ENCODE results near the gene NAV2. TPM values are rescaled to one million over a fixed set of nuclear protein-coding genes. Genes with fewer than 3 reads are reported as not detected.

NAV2 gene
- total RNA-seq, 1 experiment from 2014 or later: 63.5 TPM

- no peaks in the 10 kb centered on the region for H3K36me3 Mint-ChIP-seq (ENCODE audit: insufficient read depth, unreplicated experiment)
- POLR2A ChIA-PET: no interaction called here
- no peak for DNase-seq
- no peak overlapping the region for H3K4me3 Mint-ChIP-seq (ENCODE audit: unreplicated experiment)
- no peak overlapping the region for H3K4me3 ChIP-seq (ENCODE audit: low read depth, low read length)
- TF ChIP-seq CTCF (IDR thresholded peaks at IDR 0.05; ENCODE audit: insufficient read depth in 1 of 2, low read depth in 1 of 2, low read length in 1 of 2, severe bottlenecking in 1 of 2, unreplicated experiment in 1 of 2): no peak
- H3K4me1 Mint-ChIP-seq (ENCODE audit: low read depth, unreplicated experiment): peaks cover 12% of the 10 kb centered on the region
- no peaks in the 10 kb centered on the region for H3K36me3 ChIP-seq (ENCODE audit: control insufficient read depth, insufficient read depth, low read length)
- no peaks in the 10 kb centered on the region for H3K9me3 ChIP-seq
- CTCF ChIA-PET: no interaction called here
- intact Hi-C loops (cut with micrococcal nuclease; ENCODE audit: unreplicated experiment): no loop called here
- peaks cover 6% of the 10 kb centered on the region for H3K27me3 Mint-ChIP-seq (ENCODE audit: insufficient read depth, unreplicated experiment)
- no TSS peak for BruUV-seq (replicated peaks)
- no peaks in the 10 kb centered on the region for H3K27me3 ChIP-seq (replicated peaks; ENCODE audit: control insufficient read depth, insufficient read depth, low read length)
- H3K27ac Mint-ChIP-seq (ENCODE audit: unreplicated experiment): no peak overlapping the region
- H3K4me1 ChIP-seq: peaks cover 9% of the 10 kb centered on the region; the same call in 1 of the 2 replicates
- H3K9me3 Mint-ChIP-seq (ENCODE audit: unreplicated experiment): no peaks in the 10 kb centered on the region
These were observed 14.6 kb downstream of the NAV2 start for GRCh38 chr11:19727246-19727645.

- Histone ChIP-seq H3K4me3 (ENCODE audit: low read depth, low read length) (no peak overlapping the region), H3K36me3 (ENCODE audit: control insufficient read depth, insufficient read depth, low read length) (no peaks in the 10 kb centered on the region), H3K4me1 (peaks cover 9% of the 10 kb centered on the region; the same call in 1 of the 2 replicates), H3K27me3 (replicated peaks; ENCODE audit: control insufficient read depth, insufficient read depth, low read length) (no peaks in the 10 kb centered on the region), H3K9me3 (no peaks in the 10 kb centered on the region)
- Mint-ChIP-seq H3K36me3 (ENCODE audit: insufficient read depth, unreplicated experiment) (no peaks in the 10 kb centered on the region), H3K4me3 (ENCODE audit: unreplicated experiment) (no peak overlapping the region), H3K27me3 (ENCODE audit: insufficient read depth, unreplicated experiment) (peaks cover 6% of the 10 kb centered on the region), H3K9me3 (ENCODE audit: unreplicated experiment) (no peaks in the 10 kb centered on the region), H3K27ac (ENCODE audit: unreplicated experiment) (no peak overlapping the region), H3K4me1 (ENCODE audit: low read depth, unreplicated experiment) (peaks cover 12% of the 10 kb centered on the region)
- ChIA-PET CTCF (no interaction called here), POLR2A (no interaction called here)
- no TSS peak for BruUV-seq (replicated peaks)
- DNase-seq: no peak
- TF ChIP-seq CTCF (IDR thresholded peaks at IDR 0.05; ENCODE audit: insufficient read depth in 1 of 2, low read depth in 1 of 2, low read length in 1 of 2, severe bottlenecking in 1 of 2, unreplicated experiment in 1 of 2): no peak
- intact Hi-C loops (cut with micrococcal nuclease; ENCODE audit: unreplicated experiment): no loop called here
These were observed 15.8 kb downstream of the NAV2 start for GRCh38 chr11:19728436-19728835.

GRCh38 chr11:19729141-19729540 lies 16.5 kb downstream of the NAV2 start:
- H3K9me3 ChIP-seq: no peaks in the 10 kb centered on the region
- no TSS peak for BruUV-seq (replicated peaks)
- Mint-ChIP-seq H3K9me3 (ENCODE audit: unreplicated experiment) (no peaks in the 10 kb centered on the region), H3K4me1 (ENCODE audit: low read depth, unreplicated experiment) (peaks cover 12% of the 10 kb centered on the region), H3K4me3 (ENCODE audit: unreplicated experiment) (no peak overlapping the region), H3K27me3 (ENCODE audit: insufficient read depth, unreplicated experiment) (peaks cover 6% of the 10 kb centered on the region), H3K27ac (ENCODE audit: unreplicated experiment) (no peak overlapping the region), H3K36me3 (ENCODE audit: insufficient read depth, unreplicated experiment) (no peaks in the 10 kb centered on the region)
- intact Hi-C loops (cut with micrococcal nuclease; ENCODE audit: unreplicated experiment): no loop called here
- H3K4me1 ChIP-seq: peaks cover 9% of the 10 kb centered on the region; the same call in 1 of the 2 replicates
- no peak for DNase-seq
- H3K36me3 ChIP-seq (ENCODE audit: control insufficient read depth, insufficient read depth, low read length): no peaks in the 10 kb centered on the region
- no peaks in the 10 kb centered on the region for H3K27me3 ChIP-seq (replicated peaks; ENCODE audit: control insufficient read depth, insufficient read depth, low read length)
- ChIA-PET POLR2A (no interaction called here), CTCF (no interaction called here)
- no peak overlapping the region for H3K4me3 ChIP-seq (ENCODE audit: low read depth, low read length)
- no peak for TF ChIP-seq CTCF (IDR thresholded peaks at IDR 0.05; ENCODE audit: insufficient read depth in 1 of 2, low read depth in 1 of 2, low read length in 1 of 2, severe bottlenecking in 1 of 2, unreplicated experiment in 1 of 2)
